Esophagus squamous epithelium (tissue), 5 donors: ENCODE results near the gene S100A16. TPM values are rescaled to one million over a fixed set of nuclear protein-coding genes. Genes with fewer than 3 reads are reported as not detected.

Source experiments
- DNase-seq: peaks from one replicate; lab custom pipeline; 2025; lab: John Stamatoyannopoulos, UW
- H3K27ac ChIP-seq, 4 donors: fragments of 200-600 bp; sonication (generic); one replicate each; pipeline ENCODE4 v1.5.1; 2016 to 2019; ENCODE audit warnings: mild to moderate bottlenecking in 1 of 4
- H3K27me3 ChIP-seq, 4 donors: fragments of 200-600 bp; sonication (generic); 1 replicate in 3 of 4; 2 replicates in 1 of 4; pipeline versions ENCODE4 v1.5.1 to v1.6.0; 2017 to 2021; ENCODE audit warnings: antibody characterized with exemption in 1 of 4
- H3K36me3 ChIP-seq, 3 donors: fragments of 200-600 bp; sonication (generic); one replicate each; pipeline ENCODE4 v1.5.1; 2016 to 2019
- H3K4me1 ChIP-seq, 3 donors: fragments of 200-600 bp; sonication (generic); one replicate each; pipeline ENCODE4 v1.5.1; 2017 to 2019
- H3K4me3 ChIP-seq, 4 donors: fragments of 200-600 bp; sonication (generic); 1 replicate in 3 of 4; 2 replicates in 1 of 4; pipeline ENCODE4 v1.5.1; 2016 to 2019; ENCODE audit warnings: mild to moderate bottlenecking in 2 of 4, moderate library complexity in 1 of 4
- H3K9me3 ChIP-seq, 3 donors: fragments of 200-600 bp; sonication (generic); one replicate each; pipeline ENCODE4 v1.5.1; 2016 to 2019
- CTCF ChIP-seq, 6 experiments: fragments of 450-650 bp in 4 of 6; fragments of 200-600 bp in 2 of 6; sonication (generic) in 2 of 6; IDR thresholded peaks; one replicate each; pipeline ENCODE4 v1.5.1; 2016 to 2019; ENCODE audit warnings: antibody characterized with exemption in 6 of 6, mild to moderate bottlenecking in 4 of 6, moderate library complexity in 4 of 6
- POLR2A ChIP-seq, 4 donors: fragments of 450-650 bp; IDR thresholded peaks; one replicate each; pipeline ENCODE4 v1.6.1; 2017; ENCODE audit warnings: antibody characterized with exemption in 4 of 4, mild to moderate bottlenecking in 4 of 4, moderate library complexity in 3 of 4
- WGBS, 2 donors: methylation state at CpG; one replicate each; pipeline ENCODE4 v1.1.5; 2018; 5-methylcytosine and 5-hydroxymethylcytosine counted together
- intact Hi-C: fragments of 100-400 bp; cut with DNase I; formaldehyde crosslinking; loops from one replicate; pipeline ENCODE4 v1.15.0; 2022
- total RNA-seq, 4 donors: library from RNA; depleted of rRNA; stranded (reverse); fragments of >200 nt; gene quantifications; one replicate each; pipeline ENCODE4 v1.1.0, GENCODE V29; 2016
- donor health status: DM: yes; HTN: yes; CAD: no.

The S100A16 gene
- total RNA-seq, 4 donors from 2014 or later = 1,372 to 2,409 (median 2,158) TPM

- Histone ChIP-seq H3K27ac (peak overlapping the region; percentile 77 to 85 (median 80)), H3K4me3 (no peak overlapping the region), H3K4me1 (peaks cover 19 to 76% (median 46%) of the 10 kb centered on the region in 3 donors), H3K9me3 (no peaks in the 10 kb centered on the region), H3K27me3 (no peaks in the 10 kb centered on the region), H3K36me3 (no peaks in the 10 kb centered on the region)
- no peak for DNase-seq
- intact Hi-C loops = no loop called here
- TF ChIP-seq CTCF (IDR thresholded peaks at IDR 0.05) = no peak
- no peak for TF ChIP-seq POLR2A (IDR thresholded peaks at IDR 0.05)
- WGBS, 2 donors = 65 to 69% methylated on average over 3 of the region's 3 CpGs
These were observed 39.6 kb downstream of the S100A16 start for GRCh38 chr1:153573351-153573750.

GRCh38 chr1:153572569-153573015 lies 40.3 kb downstream of the S100A16 start:
- Histone ChIP-seq H3K36me3 (no peaks in the 10 kb centered on the region), H3K9me3 (no peaks in the 10 kb centered on the region), H3K4me3 (no peak overlapping the region), H3K27ac (peak overlapping the region; percentile 77 to 85 (median 80)), H3K4me1 (peaks cover 26 to 76% (median 46%) of the 10 kb centered on the region in 3 donors), H3K27me3 (no peaks in the 10 kb centered on the region)
- DNase-seq = no peak
- TF ChIP-seq POLR2A (IDR thresholded peaks at IDR 0.05) = no peak
- peak; percentile 68 to 95 (median 90) for TF ChIP-seq CTCF (IDR thresholded peaks at IDR 0.05)
- intact Hi-C loops = no loop called here
- WGBS, 2 donors = 0 to 9% methylated on average over 2 to 3 of the region's 3 CpGs

- Histone ChIP-seq H3K27me3 (no peaks in the 10 kb centered on the region), H3K9me3 (no peaks in the 10 kb centered on the region), H3K36me3 (no peaks in the 10 kb centered on the region), H3K4me3 (no peak overlapping the region), H3K27ac (peak overlapping the region; percentile 77 to 85 (median 80)), H3K4me1 (peaks cover 34 to 76% (median 48%) of the 10 kb centered on the region in 3 donors)
- DNase-seq = no peak
- intact Hi-C loops = no loop called here
- WGBS, 2 donors = 70 to 86% methylated on average over 4 to 7 of the region's 7 CpGs
- no peak for TF ChIP-seq CTCF (IDR thresholded peaks at IDR 0.05)
- no peak for TF ChIP-seq POLR2A (IDR thresholded peaks at IDR 0.05)
These were observed 41.2 kb downstream of the S100A16 start for GRCh38 chr1:153571706-153572105.

- H3K27ac ChIP-seq = no peak overlapping the region
- no peaks in the 10 kb centered on the region for H3K9me3 ChIP-seq
- no peak for DNase-seq
- H3K4me3 ChIP-seq = no peak overlapping the region
- H3K27me3 ChIP-seq = no peaks in the 10 kb centered on the region
- peaks cover 43 to 76% (median 52%) of the 10 kb centered on the region in 3 donors for H3K4me1 ChIP-seq
- intact Hi-C loops = no loop called here
- 89% methylated on average over 5 of the region's 5 CpGs for WGBS, 2 donors
- no peaks in the 10 kb centered on the region for H3K36me3 ChIP-seq
- TF ChIP-seq POLR2A (IDR thresholded peaks at IDR 0.05) = no peak
- no peak for TF ChIP-seq CTCF (IDR thresholded peaks at IDR 0.05)
These were observed 42.1 kb downstream of the S100A16 start for GRCh38 chr1:153570874-153571273.

GRCh38 chr1:153569465-153569864 lies 43.5 kb downstream of the S100A16 start:
- peaks cover 49 to 75% (median 57%) of the 10 kb centered on the region in 3 donors for H3K4me1 ChIP-seq
- intact Hi-C loops = loop anchor here (2.0 to 10.0 kb wide), 2 partner anchors 35 to 55 kb away; partner anchors contain the start of gene S100A6

More at GRCh38 chr1:153569465-153569864, 43.5 kb downstream of the S100A16 start:
- Histone ChIP-seq H3K27me3 (no peaks in the 10 kb centered on the region), H3K9me3 (no peaks in the 10 kb centered on the region), H3K36me3 (no peaks in the 10 kb centered on the region), H3K27ac (no peak overlapping the region), H3K4me3 (no peak overlapping the region)
- no peak for TF ChIP-seq CTCF (IDR thresholded peaks at IDR 0.05)
- no peak for TF ChIP-seq POLR2A (IDR thresholded peaks at IDR 0.05)
- no peak for DNase-seq
- WGBS, 2 donors = 88% methylated on average over 8 of the region's 8 CpGs
